ENCODE measurements around the gene SPTBN1.

SPTBN1 gene

GRCh38 chr2:54657664-54658083 lies 201.5 kb downstream of the SPTBN1 start:
- DNase-seq = peak; percentile 69
- Mint-ChIP-seq H3K36me3 (ENCODE audit: low read depth) (peaks cover 63% of the 10 kb centered on the region), H3K27ac (peak overlapping the region; percentile 98), H3K4me1 (peaks cover 15% of the 10 kb centered on the region), H3K27me3 (ENCODE audit: low read depth, poor library complexity) (no peaks in the 10 kb centered on the region), H3K4me3 (no peak overlapping the region), H3K9me3 (no peaks in the 10 kb centered on the region)
- TF ChIP-seq CTCF (IDR thresholded peaks at IDR 0.05) = peak; percentile 56

- H3K9me3 Mint-ChIP-seq = no peaks in the 10 kb centered on the region
- no peaks in the 10 kb centered on the region for H3K27me3 Mint-ChIP-seq (ENCODE audit: low read depth, poor library complexity)
- peaks cover 15% of the 10 kb centered on the region for H3K4me1 Mint-ChIP-seq
- peaks cover 61% of the 10 kb centered on the region for H3K36me3 Mint-ChIP-seq (ENCODE audit: low read depth)
- H3K4me3 Mint-ChIP-seq = no peak overlapping the region
- no peak for TF ChIP-seq CTCF (IDR thresholded peaks at IDR 0.05)
- no peak for DNase-seq
- peak overlapping the region; percentile 98 for H3K27ac Mint-ChIP-seq
Measured at GRCh38 chr2:54658564-54659071, 202.5 kb downstream of the SPTBN1 start.

GRCh38 chr2:54659527-54659926 lies 203.4 kb downstream of the SPTBN1 start:
- no peak for DNase-seq
- no peaks in the 10 kb centered on the region for H3K9me3 Mint-ChIP-seq
- no peak overlapping the region for H3K27ac Mint-ChIP-seq
- H3K4me1 Mint-ChIP-seq = peaks cover 15% of the 10 kb centered on the region
- no peak for TF ChIP-seq CTCF (IDR thresholded peaks at IDR 0.05)
- peaks cover 65% of the 10 kb centered on the region for H3K36me3 Mint-ChIP-seq (ENCODE audit: low read depth)
- no peak overlapping the region for H3K4me3 Mint-ChIP-seq
- no peaks in the 10 kb centered on the region for H3K27me3 Mint-ChIP-seq (ENCODE audit: low read depth, poor library complexity)

- Mint-ChIP-seq H3K27ac (no peak overlapping the region), H3K4me3 (no peak overlapping the region), H3K9me3 (no peaks in the 10 kb centered on the region), H3K4me1 (peaks cover 20% of the 10 kb centered on the region), H3K27me3 (ENCODE audit: low read depth, poor library complexity) (no peaks in the 10 kb centered on the region), H3K36me3 (ENCODE audit: low read depth) (peaks cover 63% of the 10 kb centered on the region)
- no peak for DNase-seq
- no peak for TF ChIP-seq CTCF (IDR thresholded peaks at IDR 0.05)
Measured at GRCh38 chr2:54660752-54661151, 204.6 kb downstream of the SPTBN1 start.

- no peak overlapping the region for H3K4me3 Mint-ChIP-seq
- H3K36me3 Mint-ChIP-seq (ENCODE audit: low read depth) = peaks cover 75% of the 10 kb centered on the region
- peaks cover 15% of the 10 kb centered on the region for H3K4me1 Mint-ChIP-seq
- no peak for DNase-seq
- H3K9me3 Mint-ChIP-seq = no peaks in the 10 kb centered on the region
- TF ChIP-seq CTCF (IDR thresholded peaks at IDR 0.05) = no peak
- H3K27ac Mint-ChIP-seq = no peak overlapping the region
- H3K27me3 Mint-ChIP-seq (ENCODE audit: low read depth, poor library complexity) = no peaks in the 10 kb centered on the region
Measured at GRCh38 chr2:54663424-54664030, 207.4 kb downstream of the SPTBN1 start.

- Mint-ChIP-seq H3K36me3 (ENCODE audit: low read depth) (peaks cover 78% of the 10 kb centered on the region), H3K27ac (peak overlapping the region; percentile 89), H3K4me1 (peaks cover 10% of the 10 kb centered on the region), H3K9me3 (no peaks in the 10 kb centered on the region), H3K27me3 (ENCODE audit: low read depth, poor library complexity) (no peaks in the 10 kb centered on the region), H3K4me3 (no peak overlapping the region)
- no peak for TF ChIP-seq CTCF (IDR thresholded peaks at IDR 0.05)
- no peak for DNase-seq
Measured at GRCh38 chr2:54664238-54664786, 208.2 kb downstream of the SPTBN1 start.

All from nephron progenitor cell (in vitro differentiated cells).